GM10847 (cell line): ENCODE results near the gene ARHGAP5.

Experiments used
- POLR2A ChIP-seq: IDR thresholded peaks from 2 replicates; pipeline ENCODE4 v1.6.1; 2011; ENCODE audit not compliant: insufficient read length; ENCODE audit errors: extremely low read depth

ARHGAP5 gene

GRCh38 chr14:32128703-32129102 is 51.6 kb downstream of the ARHGAP5 start:
- TF ChIP-seq POLR2A, result no peak

GRCh38 chr14:32129124-32129523 is 52.0 kb downstream of the ARHGAP5 start:
- no peak for TF ChIP-seq POLR2A

- TF ChIP-seq POLR2A, result no peak
Measured at GRCh38 chr14:32134448-32135097, 57.5 kb downstream of the ARHGAP5 start.

- TF ChIP-seq POLR2A, result no peak
Measured at GRCh38 chr14:32136027-32136825, 59.1 kb downstream of the ARHGAP5 start.

- no peak for TF ChIP-seq POLR2A
Measured at GRCh38 chr14:32137313-32137712, 60.2 kb downstream of the ARHGAP5 start.

GRCh38 chr14:32137892-32138291 is 60.8 kb downstream of the ARHGAP5 start:
- TF ChIP-seq POLR2A, result no peak

GRCh38 chr14:32142341-32142740 is 65.2 kb downstream of the ARHGAP5 start:
- TF ChIP-seq POLR2A, result no peak

- TF ChIP-seq POLR2A, result no peak
Measured at GRCh38 chr14:32142754-32143437, 65.8 kb downstream of the ARHGAP5 start.

GRCh38 chr14:32150392-32150791 is 73.3 kb downstream of the ARHGAP5 start:
- no peak for TF ChIP-seq POLR2A

GRCh38 chr14:32166029-32166428 is 88.9 kb downstream of the ARHGAP5 start:
- no peak for TF ChIP-seq POLR2A

GRCh38 chr14:32166924-32167323 is 89.8 kb downstream of the ARHGAP5 start:
- TF ChIP-seq POLR2A, result no peak

GRCh38 chr14:32167907-32168306 is 90.8 kb downstream of the ARHGAP5 start:
- TF ChIP-seq POLR2A, result no peak

- TF ChIP-seq POLR2A, result no peak
Measured at GRCh38 chr14:32169191-32169590, 92.1 kb downstream of the ARHGAP5 start.

- TF ChIP-seq POLR2A, result no peak
Measured at GRCh38 chr14:32171469-32171868, 94.4 kb downstream of the ARHGAP5 start.

- no peak for TF ChIP-seq POLR2A
Measured at GRCh38 chr14:32183151-32184058, 106.3 kb downstream of the ARHGAP5 start.
